Measurements from ENCODE around the gene INSIG1. TPM values are rescaled to one million over a fixed set of nuclear protein-coding genes. Genes with fewer than 3 reads are reported as not detected.

The INSIG1 gene
- total RNA-seq, 1 donor from 2014 or later, result 38.2 TPM

DNA sequence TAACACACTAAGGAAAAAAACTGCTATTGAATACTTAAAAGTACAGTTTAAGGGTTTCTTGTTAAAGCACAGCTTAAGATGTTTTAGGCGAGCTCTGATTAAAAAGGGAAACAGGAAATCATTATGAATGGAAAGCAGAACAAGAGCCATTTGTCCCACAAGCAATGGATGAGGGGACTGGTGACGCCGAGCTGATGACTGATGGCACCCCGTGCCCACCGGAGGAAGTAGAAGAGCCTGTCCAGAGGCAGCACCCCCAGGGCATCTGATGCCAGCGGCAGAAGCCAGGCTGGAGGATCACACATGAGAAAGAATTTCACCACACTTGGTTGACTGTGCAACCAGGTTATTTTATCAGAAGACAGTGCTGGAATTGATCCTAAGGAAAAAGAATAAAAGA is 15.0 kb upstream of the INSIG1 start:
- H3K9me3 Mint-ChIP-seq, result no peaks in the 10 kb centered on the region
- no peak for DNase-seq (ENCODE audit: extremely low spot score, unreplicated experiment)
- no peaks in the 10 kb centered on the region for H3K36me3 Mint-ChIP-seq
- no peak overlapping the region for H3K4me3 Mint-ChIP-seq
- H3K27me3 Mint-ChIP-seq, result no peaks in the 10 kb centered on the region
- H3K4me1 Mint-ChIP-seq (ENCODE audit: unreplicated experiment), result peaks cover 7% of the 10 kb centered on the region
- H3K27ac Mint-ChIP-seq, result peak overlapping the region; percentile 44
- no peak for TF ChIP-seq CTCF (conservative IDR thresholded peaks at IDR 0.05)

GRCh38 chr7:155283565-155284194 is 14.0 kb upstream of the INSIG1 start:
- no peak for TF ChIP-seq CTCF (conservative IDR thresholded peaks at IDR 0.05)
- Mint-ChIP-seq H3K36me3 (no peaks in the 10 kb centered on the region), H3K4me1 (ENCODE audit: unreplicated experiment) (peaks cover 7% of the 10 kb centered on the region), H3K27ac (no peak overlapping the region), H3K27me3 (no peaks in the 10 kb centered on the region), H3K4me3 (no peak overlapping the region), H3K9me3 (no peaks in the 10 kb centered on the region)
- DNase-seq (ENCODE audit: extremely low spot score, unreplicated experiment), result no peak

GRCh38 chr7:155284496-155285274 is 13.0 kb upstream of the INSIG1 start:
- Mint-ChIP-seq H3K9me3 (no peaks in the 10 kb centered on the region), H3K27ac (no peak overlapping the region), H3K27me3 (no peaks in the 10 kb centered on the region), H3K4me3 (no peak overlapping the region), H3K4me1 (ENCODE audit: unreplicated experiment) (peaks cover 7% of the 10 kb centered on the region), H3K36me3 (no peaks in the 10 kb centered on the region)
- no peak for DNase-seq (ENCODE audit: extremely low spot score, unreplicated experiment)
- no peak for TF ChIP-seq CTCF (conservative IDR thresholded peaks at IDR 0.05)

- no peak for DNase-seq (ENCODE audit: extremely low spot score, unreplicated experiment)
- H3K4me1 Mint-ChIP-seq (ENCODE audit: unreplicated experiment), result peaks cover 7% of the 10 kb centered on the region
- H3K27me3 Mint-ChIP-seq, result no peaks in the 10 kb centered on the region
- H3K36me3 Mint-ChIP-seq, result no peaks in the 10 kb centered on the region
- H3K27ac Mint-ChIP-seq, result no peak overlapping the region
- TF ChIP-seq CTCF (conservative IDR thresholded peaks at IDR 0.05), result no peak
- H3K9me3 Mint-ChIP-seq, result no peaks in the 10 kb centered on the region
- H3K4me3 Mint-ChIP-seq, result no peak overlapping the region
Measured at GRCh38 chr7:155285423-155285822, 12.3 kb upstream of the INSIG1 start.

DNA sequence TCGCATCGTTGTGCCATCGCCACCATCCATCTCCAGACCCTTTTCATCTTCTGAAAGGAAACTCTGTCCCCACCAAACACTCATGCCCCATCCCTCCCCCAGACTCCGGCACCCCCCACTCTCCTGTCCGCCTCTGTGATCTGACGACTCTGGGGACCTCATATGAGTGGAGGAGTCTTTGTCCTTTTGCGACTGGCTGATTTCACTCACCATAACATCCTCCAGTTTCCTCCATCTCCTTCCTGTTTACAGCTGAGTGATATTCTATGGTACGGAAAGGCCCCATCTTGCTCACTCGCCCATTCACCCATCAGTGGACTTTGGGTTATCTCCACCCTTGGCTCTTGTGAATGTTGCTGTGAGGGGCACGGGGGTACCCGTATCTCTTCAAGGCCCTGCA is 11.8 kb upstream of the INSIG1 start:
- H3K27me3 Mint-ChIP-seq, result no peaks in the 10 kb centered on the region
- no peaks in the 10 kb centered on the region for H3K36me3 Mint-ChIP-seq
- H3K27ac Mint-ChIP-seq, result no peak overlapping the region

More for the DNA sequence above, 11.8 kb upstream of the INSIG1 start:
- DNase-seq (ENCODE audit: extremely low spot score, unreplicated experiment), result no peak
- no peak for TF ChIP-seq CTCF (conservative IDR thresholded peaks at IDR 0.05)
- peaks cover 7% of the 10 kb centered on the region for H3K4me1 Mint-ChIP-seq (ENCODE audit: unreplicated experiment)
- no peak overlapping the region for H3K4me3 Mint-ChIP-seq
- H3K9me3 Mint-ChIP-seq, result no peaks in the 10 kb centered on the region

All from type B pancreatic cell (in vitro differentiated cells).